ENCODE results near the gene PRKAR2B.

PRKAR2B gene

DNA sequence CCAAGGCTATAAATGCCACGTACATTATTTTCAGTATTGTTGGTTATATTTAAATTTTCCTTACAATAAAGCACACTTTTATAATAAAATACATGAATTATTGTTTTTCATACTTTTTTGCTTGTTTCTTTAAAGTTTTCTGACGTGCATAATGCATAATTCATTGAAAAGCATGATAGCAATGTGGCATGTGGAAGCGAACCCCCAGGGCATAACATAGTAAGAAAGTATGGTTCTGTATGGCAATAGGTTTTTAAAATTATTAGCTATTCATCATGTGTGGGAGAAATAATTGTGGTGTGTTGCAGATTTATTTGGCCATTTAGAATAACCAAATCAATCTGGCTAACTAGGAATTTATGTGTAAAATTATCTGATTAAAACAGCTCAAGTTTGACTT is 116.9 kb downstream of the PRKAR2B start:
- no peak for ATAC-seq
- TF ChIP-seq RARB (CRISPR knock-in tag; IDR thresholded peaks at IDR 0.05) (no peak), TOX (CRISPR knock-in tag; IDR thresholded peaks at IDR 0.05; ENCODE audit: borderline replicate concordance) (no peak), ISL1 (CRISPR knock-in tag; IDR thresholded peaks at IDR 0.05) (no peak), TCF4 (CRISPR knock-in tag; IDR thresholded peaks at IDR 0.05; ENCODE audit: borderline replicate concordance) (no peak)
- TF ChIP-seq, protein P1, sequence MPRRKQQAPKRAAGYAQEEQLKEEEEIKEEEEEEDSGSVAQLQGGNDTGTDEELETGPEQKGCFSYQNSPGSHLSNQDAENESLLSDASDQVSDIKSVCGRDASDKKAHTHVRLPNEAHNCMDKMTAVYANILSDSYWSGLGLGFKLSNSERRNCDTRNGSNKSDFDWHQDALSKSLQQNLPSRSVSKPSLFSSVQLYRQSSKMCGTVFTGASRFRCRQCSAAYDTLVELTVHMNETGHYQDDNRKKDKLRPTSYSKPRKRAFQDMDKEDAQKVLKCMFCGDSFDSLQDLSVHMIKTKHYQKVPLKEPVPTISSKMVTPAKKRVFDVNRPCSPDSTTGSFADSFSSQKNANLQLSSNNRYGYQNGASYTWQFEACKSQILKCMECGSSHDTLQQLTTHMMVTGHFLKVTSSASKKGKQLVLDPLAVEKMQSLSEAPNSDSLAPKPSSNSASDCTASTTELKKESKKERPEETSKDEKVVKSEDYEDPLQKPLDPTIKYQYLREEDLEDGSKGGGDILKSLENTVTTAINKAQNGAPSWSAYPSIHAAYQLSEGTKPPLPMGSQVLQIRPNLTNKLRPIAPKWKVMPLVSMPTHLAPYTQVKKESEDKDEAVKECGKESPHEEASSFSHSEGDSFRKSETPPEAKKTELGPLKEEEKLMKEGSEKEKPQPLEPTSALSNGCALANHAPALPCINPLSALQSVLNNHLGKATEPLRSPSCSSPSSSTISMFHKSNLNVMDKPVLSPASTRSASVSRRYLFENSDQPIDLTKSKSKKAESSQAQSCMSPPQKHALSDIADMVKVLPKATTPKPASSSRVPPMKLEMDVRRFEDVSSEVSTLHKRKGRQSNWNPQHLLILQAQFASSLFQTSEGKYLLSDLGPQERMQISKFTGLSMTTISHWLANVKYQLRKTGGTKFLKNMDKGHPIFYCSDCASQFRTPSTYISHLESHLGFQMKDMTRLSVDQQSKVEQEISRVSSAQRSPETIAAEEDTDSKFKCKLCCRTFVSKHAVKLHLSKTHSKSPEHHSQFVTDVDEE (CRISPR knock-in tag; IDR thresholded peaks at IDR 0.05): no peak
- TF ChIP-seq, protein P2, sequence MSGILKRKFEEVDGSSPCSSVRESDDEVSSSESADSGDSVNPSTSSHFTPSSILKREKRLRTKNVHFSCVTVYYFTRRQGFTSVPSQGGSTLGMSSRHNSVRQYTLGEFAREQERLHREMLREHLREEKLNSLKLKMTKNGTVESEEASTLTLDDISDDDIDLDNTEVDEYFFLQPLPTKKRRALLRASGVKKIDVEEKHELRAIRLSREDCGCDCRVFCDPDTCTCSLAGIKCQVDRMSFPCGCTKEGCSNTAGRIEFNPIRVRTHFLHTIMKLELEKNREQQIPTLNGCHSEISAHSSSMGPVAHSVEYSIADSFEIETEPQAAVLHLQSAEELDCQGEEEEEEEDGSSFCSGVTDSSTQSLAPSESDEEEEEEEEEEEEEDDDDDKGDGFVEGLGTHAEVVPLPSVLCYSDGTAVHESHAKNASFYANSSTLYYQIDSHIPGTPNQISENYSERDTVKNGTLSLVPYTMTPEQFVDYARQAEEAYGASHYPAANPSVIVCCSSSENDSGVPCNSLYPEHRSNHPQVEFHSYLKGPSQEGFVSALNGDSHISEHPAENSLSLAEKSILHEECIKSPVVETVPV (CRISPR knock-in tag; IDR thresholded peaks at IDR 0.05): no peak
- TF ChIP-seq, protein P3, sequence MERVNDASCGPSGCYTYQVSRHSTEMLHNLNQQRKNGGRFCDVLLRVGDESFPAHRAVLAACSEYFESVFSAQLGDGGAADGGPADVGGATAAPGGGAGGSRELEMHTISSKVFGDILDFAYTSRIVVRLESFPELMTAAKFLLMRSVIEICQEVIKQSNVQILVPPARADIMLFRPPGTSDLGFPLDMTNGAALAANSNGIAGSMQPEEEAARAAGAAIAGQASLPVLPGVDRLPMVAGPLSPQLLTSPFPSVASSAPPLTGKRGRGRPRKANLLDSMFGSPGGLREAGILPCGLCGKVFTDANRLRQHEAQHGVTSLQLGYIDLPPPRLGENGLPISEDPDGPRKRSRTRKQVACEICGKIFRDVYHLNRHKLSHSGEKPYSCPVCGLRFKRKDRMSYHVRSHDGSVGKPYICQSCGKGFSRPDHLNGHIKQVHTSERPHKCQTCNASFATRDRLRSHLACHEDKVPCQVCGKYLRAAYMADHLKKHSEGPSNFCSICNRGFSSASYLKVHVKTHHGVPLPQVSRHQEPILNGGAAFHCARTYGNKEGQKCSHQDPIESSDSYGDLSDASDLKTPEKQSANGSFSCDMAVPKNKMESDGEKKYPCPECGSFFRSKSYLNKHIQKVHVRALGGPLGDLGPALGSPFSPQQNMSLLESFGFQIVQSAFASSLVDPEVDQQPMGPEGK (CRISPR knock-in tag; IDR thresholded peaks at IDR 0.05; ENCODE audit: borderline replicate concordance): no peak

DNA sequence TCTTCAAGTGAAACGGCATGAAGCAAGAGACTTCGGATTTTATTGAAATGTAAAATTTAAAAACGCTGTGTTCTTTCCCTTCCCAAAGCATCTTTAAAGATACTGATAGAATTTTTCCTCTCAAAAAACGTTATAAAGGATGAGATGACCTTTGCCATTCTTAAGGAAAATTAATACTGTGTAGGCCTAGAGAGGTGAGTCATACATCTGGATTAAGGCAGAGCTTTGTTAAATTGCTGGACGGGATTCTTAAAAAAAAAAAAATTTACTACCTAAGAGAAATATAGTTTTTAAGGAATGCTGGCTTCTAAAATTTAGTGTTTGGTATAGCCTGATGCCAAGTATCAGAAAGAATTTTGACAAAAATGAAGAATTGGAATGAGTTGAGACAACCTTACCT is 118.0 kb downstream of the PRKAR2B start:
- ATAC-seq: peak; percentile 61

DNA sequence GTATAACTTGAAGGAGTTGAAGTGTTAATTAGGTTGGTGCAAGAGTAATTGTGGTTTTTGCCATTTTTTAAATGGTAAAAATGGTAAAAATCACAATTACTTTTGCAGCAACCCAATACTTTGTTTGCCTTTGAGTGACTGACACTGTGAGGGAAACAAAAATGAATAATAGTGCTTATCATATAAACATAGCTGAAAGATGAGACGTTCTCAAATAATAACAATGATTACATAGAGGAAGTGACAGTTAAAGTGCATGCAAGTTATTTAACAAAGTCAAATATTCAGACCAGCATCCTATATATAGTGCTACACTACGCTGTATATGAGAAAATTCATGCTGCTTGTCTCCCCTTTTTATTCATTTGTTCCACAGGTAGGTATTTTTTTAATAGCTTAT is 119.6 kb downstream of the PRKAR2B start:
- ATAC-seq: no peak

More for the DNA sequence above, 118.0 kb downstream of the PRKAR2B start:
- no peak for TF ChIP-seq ESRRG (CRISPR knock-in tag; IDR thresholded peaks at IDR 0.05)
- TF ChIP-seq BACH2 (CRISPR knock-in tag; IDR thresholded peaks at IDR 0.05; ENCODE audit: borderline replicate concordance): no peak
- TF ChIP-seq ZFP3 (CRISPR knock-in tag; IDR thresholded peaks at IDR 0.05): no peak
- TF ChIP-seq, protein P1 (CRISPR knock-in tag; IDR thresholded peaks at IDR 0.05): no peak
- TF ChIP-seq, protein P4, sequence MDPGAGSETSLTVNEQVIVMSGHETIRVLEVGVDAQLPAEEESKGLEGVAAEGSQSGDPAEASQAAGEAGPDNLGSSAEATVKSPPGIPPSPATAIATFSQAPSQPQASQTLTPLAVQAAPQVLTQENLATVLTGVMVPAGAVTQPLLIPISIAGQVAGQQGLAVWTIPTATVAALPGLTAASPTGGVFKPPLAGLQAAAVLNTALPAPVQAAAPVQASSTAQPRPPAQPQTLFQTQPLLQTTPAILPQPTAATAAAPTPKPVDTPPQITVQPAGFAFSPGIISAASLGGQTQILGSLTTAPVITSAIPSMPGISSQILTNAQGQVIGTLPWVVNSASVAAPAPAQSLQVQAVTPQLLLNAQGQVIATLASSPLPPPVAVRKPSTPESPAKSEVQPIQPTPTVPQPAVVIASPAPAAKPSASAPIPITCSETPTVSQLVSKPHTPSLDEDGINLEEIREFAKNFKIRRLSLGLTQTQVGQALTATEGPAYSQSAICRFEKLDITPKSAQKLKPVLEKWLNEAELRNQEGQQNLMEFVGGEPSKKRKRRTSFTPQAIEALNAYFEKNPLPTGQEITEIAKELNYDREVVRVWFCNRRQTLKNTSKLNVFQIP (CRISPR knock-in tag; IDR thresholded peaks at IDR 0.05; ENCODE audit: borderline replicate concordance, low read depth): no peak
- TF ChIP-seq SNAI2 (CRISPR knock-in tag; IDR thresholded peaks at IDR 0.05): no peak
- TF ChIP-seq PPARA (CRISPR knock-in tag; IDR thresholded peaks at IDR 0.05; ENCODE audit: borderline replicate concordance): no peak
- no peak for TF ChIP-seq ZFP30 (CRISPR knock-in tag; IDR thresholded peaks at IDR 0.05)
- TF ChIP-seq, protein P5, sequence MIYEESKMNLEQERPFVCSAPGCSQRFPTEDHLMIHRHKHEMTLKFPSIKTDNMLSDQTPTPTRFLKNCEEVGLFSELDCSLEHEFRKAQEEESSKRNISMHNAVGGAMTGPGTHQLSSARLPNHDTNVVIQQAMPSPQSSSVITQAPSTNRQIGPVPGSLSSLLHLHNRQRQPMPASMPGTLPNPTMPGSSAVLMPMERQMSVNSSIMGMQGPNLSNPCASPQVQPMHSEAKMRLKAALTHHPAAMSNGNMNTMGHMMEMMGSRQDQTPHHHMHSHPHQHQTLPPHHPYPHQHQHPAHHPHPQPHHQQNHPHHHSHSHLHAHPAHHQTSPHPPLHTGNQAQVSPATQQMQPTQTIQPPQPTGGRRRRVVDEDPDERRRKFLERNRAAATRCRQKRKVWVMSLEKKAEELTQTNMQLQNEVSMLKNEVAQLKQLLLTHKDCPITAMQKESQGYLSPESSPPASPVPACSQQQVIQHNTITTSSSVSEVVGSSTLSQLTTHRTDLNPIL (CRISPR knock-in tag; IDR thresholded peaks at IDR 0.05; ENCODE audit: low read depth): no peak

More for the DNA sequence above, 119.6 kb downstream of the PRKAR2B start:
- no peak for TF ChIP-seq BACH2 (CRISPR knock-in tag; IDR thresholded peaks at IDR 0.05; ENCODE audit: borderline replicate concordance)
- no peak for TF ChIP-seq ZFP3 (CRISPR knock-in tag; IDR thresholded peaks at IDR 0.05)
- no peak for TF ChIP-seq ESRRG (CRISPR knock-in tag; IDR thresholded peaks at IDR 0.05)
